Dermis blood vessel endothelial cell (primary cell): Measurements from ENCODE around the gene SAMD3. TPM values are rescaled to one million over a fixed set of nuclear protein-coding genes. Genes with fewer than 3 reads are reported as not detected.
"Not testable (repeated sequence)": the region's sequence is repeated elsewhere in the genome, so short reads cannot be mapped to it uniquely, and the experiment has no call there.

Source experiments
- DNase-seq: peaks from one replicate; pipeline ENCODE4 v3.0.0; 2010
- total RNA-seq: library from RNA; depleted of rRNA; stranded (reverse); fragments of >200 nt; gene quantifications from 2 replicates; pipeline ENCODE4 v1.2.3, GENCODE V29; 2014

Gene SAMD3, protein sequence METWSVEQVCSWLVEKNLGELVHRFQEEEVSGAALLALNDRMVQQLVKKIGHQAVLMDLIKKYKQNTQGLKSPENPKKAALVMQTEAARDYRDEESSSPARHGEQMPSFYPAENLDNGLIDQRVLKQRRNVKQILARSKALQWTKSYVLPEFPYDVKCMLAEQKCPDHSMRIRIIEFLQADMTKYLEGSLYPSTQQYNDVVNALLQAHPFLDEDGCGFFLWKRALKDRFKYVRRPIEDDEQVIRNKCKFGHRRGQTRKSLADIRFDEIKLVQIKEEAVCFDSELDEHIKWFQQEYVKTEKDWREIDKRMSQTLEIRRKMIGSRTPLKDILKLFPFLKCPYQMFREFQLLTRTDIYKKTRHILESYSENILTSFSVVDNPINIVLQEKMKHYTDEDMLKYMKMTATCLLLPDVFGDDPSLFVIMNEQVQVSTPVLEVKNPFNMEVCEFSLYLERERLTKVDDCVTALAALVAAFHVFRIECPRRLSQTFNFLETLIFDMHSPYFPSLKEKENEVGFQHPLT
- total RNA-seq: not detected in 2 replicates

DNA sequence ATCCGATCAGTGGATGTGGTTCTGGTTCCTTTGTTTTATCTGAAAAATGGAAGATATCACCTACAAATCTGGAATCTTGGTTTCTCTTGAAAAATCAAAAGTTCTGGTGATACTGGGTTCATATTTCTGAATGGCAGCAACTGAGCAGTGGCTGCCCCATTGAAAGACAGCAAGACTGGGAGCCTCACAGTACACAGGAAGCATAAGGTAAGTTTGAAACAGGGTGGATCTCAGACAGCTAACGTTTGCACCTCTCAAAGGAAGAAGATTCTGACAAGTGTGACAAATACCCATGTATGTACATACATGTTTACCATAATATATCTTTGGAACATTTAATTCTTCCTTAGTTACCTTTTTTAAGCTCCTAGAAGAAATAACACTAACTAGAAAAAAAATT lies at the start of gene SAMD3:
Gene SAMD3, minus strand, starts transcription at position 177 of the 400 bp plus-strand sequence. CDS start 7,678 bp downstream, outside the sequence.
- DNase-seq: no peak

DNA sequence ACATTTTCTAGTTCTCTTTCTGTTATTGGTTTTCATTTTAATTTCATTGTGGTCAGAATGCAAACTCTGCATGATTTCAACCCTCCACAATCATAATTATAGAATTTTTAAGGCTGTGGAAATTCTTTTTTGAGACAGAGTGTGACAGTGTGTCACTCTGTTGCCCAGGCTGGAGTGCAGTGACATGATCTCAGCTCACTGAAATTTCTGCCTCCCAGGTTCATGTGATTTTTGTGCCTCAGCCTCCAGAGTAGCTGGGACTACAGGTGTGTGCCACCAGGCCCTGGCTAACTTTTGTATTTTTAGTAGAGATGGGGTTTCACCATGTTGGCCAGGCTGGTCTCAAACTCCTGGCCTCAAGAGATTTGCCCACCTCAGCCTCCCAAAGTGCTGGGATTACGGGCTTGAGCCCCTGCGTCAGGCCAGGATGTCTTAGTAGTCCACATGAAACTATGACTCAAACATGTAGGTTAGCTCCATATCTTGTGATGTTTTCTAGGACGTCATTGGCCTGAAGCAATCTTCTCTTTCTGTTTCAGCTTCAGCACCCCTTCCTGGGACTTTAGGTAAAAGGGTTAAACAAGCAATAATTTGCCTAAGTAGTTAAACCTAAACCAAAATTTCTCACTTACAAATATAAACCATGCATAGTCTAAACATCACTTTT lies 47.4 kb upstream of the SAMD3 start:
- no peak for DNase-seq

DNA sequence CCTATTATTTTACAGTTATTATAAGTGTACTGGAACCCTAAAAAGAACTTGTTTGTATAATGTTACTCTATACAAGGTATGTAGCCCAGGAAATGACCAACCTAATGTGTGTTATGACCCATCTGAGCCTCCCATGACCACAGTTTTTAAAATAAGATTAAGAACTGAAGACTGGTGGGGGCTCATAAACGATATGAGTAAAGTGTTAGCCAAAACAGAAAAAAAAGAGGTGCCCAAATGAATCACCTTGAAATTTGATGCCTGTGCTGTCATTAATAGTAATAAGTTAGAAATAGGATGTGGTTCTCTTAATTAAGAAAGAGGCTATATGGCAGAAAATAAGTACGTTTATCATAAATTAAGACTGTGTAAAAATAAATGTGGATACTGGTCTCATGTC lies 42.8 kb upstream of the SAMD3 start:
- DNase-seq: not testable (repeated sequence)

DNA sequence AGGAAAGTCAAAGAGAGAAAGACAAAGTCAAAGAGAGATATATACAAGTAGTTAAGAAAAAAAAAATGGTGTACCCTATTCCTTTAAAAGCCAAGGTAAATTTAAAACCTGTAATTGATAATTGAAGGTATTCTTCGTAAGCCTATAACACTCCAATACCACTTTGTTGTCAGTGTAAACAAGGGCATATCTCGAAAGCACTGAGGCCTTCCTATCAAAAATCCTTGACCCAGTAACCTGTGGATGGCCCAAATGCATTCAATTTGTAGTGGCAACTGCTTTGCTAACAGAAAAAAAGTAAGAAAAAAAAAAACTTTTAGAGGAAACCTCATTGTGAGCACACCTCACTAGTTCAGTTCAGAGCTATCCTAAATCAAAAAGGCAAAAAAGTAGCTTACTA lies 39.3 kb upstream of the SAMD3 start:
- DNase-seq: no peak

DNA sequence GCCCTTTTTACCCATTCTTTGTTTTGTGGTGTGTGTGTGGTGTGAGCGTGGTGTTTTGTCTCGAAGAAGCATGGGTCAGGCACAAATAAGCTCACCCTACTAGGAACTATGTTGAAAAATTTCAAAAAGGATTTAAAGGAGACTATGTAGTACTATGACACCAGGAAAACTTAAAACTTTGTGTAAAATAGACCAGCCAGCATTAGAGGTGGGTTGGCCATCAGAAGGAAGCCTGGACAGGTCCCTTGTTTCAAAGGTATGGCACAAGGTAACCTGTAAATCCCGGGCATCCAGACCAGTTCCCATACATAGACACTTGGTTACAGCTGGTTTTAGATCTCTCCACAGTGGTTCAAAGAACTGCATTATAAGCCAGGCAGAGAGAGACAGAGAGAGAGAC lies 38.8 kb upstream of the SAMD3 start:
- not testable (repeated sequence) for DNase-seq

DNA sequence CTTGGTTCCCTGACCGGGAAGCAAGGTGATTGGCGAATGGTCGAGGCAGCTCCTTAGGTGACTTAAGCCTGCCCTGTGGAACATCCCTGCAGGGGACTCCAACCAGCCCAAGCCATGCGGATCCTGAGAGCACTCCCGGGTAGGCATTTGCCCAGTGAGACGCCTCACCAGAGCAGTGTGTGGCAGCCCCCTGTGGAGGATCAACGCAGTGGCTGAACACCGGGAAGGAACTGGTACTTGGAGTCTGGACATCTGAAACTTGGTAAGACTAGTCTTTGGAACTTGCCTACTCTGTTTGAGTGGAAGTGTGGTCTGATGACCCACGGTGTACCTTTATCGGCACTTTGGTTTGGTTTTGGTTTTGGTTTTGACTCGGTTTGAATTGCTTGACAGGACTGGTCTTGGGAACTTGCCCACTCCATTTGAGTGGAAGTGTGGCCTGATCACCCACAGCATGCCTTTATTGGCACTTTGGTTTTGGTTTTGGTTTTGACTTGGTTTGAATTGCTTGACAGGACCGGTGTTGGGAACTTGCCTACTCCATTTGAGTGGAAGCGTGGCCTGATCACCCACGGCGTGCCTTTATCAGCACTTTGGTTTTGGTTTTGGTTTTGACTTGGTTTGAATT lies 38.0 kb upstream of the SAMD3 start:
- DNase-seq: not testable (repeated sequence)

DNA sequence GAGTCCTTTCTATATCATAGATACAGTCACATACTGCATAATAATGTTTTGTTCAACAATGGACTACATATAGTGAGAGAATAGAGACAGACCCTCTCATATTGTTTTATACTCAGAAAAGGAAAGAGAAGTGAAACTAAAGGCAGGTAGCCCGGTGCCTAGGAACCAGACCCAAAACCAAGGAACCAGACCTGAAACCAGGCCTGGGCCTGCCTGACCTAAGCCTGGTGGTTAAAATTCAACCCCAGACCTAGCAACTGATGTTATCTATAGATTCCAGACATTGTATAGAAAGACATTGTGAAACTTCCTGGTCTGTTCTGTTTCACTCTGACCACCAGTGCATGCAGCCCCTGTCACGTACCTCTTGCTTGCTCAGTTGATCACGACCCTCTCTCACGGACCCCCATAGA lies 37.3 kb upstream of the SAMD3 start:
- not testable (repeated sequence) for DNase-seq

DNA sequence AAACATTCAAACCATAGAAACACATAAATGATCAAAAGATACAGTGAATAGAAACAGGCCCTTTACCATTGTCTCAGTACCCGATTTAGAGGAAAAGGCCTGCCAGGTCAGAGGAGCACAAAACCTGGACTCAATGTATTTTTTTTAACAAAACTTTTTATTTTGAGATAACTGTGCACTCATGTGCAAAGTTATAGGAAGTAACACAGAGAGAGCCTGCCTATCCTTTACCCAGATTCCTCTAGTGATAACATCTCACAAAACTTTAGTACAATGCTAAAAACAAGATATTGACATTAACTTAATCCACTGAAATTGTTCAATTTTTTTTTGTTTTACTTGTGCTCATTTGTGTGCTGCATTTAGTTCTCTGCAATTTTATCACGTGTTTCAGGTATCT lies 36.8 kb upstream of the SAMD3 start:
- no peak for DNase-seq

DNA sequence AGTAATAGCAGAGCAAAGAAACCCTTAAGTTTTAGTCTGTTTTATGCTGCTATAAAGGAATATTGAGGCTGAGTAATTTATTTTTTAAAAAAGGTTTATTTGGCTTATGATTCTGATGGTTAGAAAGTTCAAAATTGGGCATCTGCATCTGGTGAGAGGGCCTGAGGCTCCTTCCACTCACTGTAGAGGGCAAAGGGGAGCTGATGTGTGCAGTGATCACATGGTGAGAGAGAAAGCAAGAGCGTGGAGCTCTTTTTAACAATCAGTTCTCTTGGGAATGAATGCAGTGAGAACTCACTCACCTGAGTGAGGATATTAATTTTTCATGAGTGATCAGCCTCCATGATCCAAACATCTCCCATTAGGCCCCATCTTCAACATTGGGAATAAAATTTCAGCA lies 36.4 kb upstream of the SAMD3 start:
- no peak for DNase-seq

DNA sequence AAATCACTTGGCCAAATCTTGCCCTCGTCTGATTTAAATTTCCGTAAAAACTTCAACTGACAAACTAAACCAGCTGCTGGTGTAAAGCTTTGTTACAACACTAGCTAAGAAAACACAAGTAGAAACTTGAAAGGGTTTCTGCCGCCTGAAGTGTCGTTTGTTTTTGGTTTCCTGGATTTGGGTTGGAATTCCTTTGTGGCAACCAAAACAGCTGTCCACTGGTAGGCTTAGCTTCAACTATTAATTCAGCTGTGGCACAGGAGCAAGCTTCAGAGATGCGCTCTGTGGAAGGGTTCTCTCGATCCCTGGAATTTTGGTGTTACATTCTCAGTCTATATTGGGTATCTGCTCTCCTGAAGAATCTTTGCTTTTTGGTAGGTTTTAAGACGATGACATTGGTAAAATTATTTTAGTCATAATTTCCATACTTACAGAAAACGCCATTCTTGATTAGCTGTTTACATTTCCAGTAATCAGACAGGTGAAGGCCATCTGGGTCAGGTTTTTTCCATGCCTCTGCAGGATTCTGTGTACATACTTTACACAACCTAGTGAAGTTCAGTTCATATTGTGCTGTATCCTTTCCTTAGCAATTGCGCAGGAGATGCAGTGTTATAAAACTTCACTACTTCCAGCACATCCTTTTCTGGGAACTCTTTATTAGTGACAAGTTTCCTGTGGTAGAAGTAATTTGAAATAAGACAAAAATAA lies 29.9 kb upstream of the SAMD3 start:
- no peak for DNase-seq

DNA sequence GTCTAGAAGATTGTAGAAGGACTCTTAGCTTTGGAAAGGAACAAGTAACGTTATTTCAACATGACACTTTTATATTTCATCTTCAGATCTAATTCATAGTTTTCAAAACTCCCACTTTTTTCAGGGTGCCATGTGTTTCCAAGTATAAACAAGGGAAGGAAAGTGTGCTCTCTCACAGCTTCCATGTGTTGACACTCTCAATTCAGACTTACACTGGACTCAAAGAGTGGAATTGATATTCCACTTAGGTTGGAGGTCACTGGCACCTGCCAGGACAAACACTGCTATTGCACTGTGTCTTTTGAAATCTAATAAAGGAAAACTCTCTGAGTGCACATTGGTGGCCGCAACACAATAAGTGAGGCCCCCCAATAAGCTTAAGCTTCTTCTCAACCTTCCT lies 22.5 kb upstream of the SAMD3 start:
- DNase-seq: no peak

DNA sequence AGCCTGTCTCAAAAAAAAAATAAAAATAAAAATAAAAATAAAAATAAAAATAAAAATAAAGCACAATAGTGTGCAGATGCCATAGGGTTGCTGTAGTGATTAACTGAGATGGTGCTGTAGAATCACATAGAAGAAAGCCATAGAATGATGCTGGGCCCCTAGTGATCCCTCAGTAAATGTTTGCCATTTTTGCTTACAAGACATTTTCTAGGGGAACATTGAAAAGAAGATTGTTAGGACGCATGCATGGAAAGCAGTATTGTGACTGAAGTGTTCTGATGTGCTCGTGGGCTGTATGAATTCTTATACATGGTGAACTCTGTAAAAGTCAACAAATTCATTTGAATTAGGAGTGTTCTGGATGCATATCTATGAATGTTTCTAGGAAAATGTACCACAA lies 22.0 kb upstream of the SAMD3 start:
- DNase-seq: no peak

DNA sequence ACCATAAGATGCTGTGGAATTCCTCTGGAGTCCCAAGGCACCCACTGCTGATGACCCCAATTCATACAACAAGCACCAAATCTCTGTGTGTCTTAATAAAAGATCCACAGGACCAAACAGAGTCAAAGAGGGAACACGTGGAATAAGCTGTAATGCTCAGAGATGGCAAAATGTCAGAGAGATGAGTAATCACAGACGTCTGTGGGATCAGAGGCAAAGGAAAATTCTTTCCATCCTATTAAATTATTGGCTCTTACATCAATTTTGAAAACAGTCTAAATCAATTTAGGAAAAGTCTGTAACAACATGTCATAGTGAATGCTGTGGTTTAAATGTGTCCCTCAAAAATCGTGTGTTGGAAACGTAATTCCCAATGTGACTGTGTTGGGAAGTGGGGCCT lies 17.5 kb upstream of the SAMD3 start:
- DNase-seq: no peak

DNA sequence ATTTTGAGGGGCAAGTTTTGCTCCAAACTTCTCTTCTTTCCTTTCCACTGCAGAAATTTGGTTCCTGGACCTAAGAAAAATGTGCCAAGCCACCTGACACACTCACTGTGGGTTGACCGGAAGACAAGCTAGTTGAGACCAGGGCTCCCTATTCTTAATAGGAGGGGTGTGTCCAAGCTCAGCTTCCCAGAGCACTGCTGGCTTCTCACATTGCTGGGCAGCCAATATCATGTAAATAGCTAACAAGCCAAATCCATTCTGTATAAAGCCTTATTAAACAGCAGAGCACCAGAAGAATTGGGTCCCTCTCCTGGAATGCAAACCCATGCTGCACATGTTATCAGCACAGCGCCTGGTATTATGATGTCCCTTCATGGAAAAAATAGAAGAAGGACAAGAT lies 17.0 kb upstream of the SAMD3 start:
- no peak for DNase-seq

DNA sequence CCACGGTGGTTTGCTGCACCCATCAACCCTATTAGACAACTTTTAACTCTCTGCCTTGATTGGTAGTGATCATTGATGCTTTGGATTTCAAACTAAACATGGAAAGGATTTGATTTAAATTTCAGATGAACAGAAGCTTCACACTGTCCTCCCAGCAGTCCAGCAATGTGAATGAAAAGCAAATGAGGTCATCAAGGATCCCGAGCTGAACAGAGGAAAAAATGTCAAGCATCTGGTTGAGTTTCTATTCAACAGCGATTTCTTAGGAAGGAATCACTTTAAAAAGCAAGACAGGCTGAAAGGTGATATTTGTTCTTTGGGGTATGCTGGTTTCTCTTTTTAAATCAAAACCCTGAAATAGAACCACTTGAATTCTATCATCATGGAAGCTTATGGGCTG lies 10.6 kb upstream of the SAMD3 start:
- no peak for DNase-seq

DNA sequence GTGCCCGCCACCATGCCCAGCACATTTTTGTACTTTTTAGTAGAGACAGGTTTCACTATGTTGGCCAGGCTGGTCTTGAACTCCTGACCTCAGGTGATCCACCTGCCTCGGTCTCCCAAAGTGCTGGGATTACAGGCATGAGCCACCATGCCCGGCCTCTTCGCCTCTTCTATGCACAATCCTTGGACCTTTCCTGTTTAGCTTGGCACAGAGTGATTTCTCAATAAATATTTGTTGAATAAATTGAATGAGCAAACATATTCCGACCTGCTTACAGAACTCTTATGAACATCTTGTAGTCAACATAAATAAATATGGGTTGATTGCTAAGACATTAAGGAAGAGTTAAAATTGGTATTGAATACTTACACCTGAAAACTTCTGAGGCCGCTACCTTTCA lies 7.8 kb upstream of the SAMD3 start:
- not testable (repeated sequence) for DNase-seq

DNA sequence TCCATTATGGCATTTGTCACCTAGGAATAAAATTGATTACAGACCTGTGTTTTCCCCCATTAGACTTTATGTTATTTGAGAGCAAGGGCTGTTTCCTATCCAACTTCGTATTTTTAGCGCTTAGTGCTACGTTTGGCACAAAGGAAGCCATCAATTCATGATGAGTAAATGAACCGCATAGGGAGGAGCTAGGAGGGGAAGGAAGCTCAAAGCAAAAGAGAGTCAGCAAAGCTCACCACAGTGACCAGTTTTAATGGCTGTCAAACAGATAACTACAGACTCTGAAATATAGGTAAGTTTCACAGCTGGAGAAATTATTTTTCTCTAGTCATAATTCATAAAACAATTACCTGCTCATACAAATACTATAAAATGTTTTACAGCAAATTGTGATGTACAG lies 6.9 kb upstream of the SAMD3 start:
- DNase-seq: no peak

DNA sequence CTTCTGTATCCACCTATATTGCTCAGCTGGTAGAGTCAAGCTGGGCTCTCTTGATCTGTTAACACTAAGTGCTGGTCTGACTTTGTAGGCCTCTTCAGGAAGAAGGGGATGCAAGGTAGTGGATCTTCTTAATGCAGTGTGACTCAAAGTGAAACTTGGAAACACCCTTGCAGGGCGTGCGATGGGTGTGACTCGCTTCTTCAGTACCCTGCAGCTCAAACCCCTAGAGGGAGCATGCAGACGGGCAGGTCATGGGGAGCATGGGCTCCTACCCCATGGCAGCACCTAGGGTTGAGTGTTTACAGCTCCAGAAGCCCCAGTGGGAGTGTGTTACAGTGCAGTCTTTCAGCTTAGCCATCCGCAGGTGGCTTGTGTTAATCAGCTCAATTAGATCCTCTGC lies 757 bp upstream of the SAMD3 start:
- DNase-seq: no peak

DNA sequence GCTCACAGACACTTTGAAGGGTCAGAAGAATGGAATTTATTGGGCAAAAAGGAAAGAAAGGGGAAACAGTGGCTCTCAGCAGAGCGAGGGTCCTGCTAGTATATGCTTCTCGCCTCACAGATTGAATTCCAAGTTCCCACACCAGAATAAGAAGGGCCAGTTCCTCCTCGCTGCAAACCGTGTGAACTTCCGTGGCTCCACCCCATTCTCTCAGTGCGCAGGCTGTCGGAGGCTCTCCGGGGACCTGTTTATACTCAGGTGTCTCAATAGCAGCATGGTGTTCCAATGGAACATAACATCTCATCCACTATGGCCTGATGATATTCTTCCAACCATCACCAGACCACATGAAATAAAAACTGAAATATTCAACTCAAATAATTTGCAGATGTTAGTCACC lies 4.6 kb downstream of the SAMD3 start:
- DNase-seq: no peak

DNA sequence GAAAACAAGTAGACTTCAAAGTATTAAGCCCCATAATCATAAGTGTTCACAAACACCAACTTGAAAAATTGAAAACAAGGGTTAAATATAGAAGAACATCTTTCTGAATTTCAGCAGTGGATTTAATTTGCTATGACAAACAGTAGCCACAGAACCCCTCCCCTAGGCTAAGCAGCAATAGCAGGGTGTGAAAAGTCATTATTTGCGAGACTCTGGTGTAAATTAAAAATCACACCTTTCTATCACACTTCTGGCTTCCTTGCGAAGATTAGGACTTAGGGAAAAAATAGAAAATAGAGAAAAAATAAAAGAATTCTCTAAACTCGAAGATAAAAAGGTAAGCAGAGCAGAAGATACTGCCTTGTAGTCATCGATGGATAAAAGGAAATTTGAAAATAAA lies 6.1 kb downstream of the SAMD3 start:
- DNase-seq: no peak

DNA sequence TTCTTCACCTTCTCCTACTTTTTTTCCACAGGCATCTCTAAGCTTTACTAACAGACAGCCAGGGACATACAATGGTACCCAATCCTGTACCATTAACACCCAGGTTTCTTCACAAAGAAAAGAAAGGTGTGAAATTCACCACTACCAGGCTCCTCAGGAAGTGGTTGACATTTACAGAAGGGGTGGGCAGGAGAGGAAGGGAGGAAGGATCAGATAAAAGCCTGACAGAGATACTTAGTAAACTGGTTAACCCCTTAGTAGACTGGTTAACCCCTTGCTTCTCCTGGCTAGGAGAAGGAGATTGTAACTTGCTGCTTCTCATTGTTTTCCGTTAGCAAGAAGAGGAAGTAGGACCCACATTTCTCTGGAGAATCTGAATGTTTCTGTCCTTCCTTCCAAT lies 7.2 kb downstream of the SAMD3 start:
- DNase-seq: no peak

DNA sequence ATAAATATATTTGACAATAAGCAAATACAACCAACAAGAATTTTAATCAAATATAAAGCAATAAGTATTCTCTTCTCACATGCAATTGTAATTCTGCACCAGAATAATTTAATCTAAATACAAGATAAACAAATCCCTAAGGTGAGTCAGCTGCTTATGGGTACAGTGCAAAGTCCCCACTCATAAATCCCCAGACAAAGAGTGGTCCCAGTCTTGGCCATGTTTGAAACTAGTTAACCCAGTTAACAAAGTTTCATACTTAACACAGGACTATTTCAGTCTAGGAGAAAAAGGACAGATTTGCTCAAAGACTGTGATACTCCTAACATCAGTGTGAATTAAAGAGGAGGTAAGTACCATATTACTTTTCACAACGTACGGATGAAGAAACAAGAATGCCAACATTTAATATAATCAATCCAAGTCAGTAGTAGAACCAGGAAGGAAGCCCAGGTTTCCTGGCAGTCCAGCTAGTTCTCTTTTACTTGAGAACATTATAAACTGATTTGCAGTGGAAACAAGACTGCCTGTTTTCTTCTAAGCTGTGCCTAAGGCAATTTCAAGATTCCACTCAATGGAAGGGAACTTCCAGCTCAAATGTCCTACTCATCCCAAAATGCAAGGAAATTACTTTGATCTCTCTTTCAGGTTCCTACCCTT lies 10.4 kb downstream of the SAMD3 start:
- DNase-seq: no peak
